MM.1S (cell line): Measurements from ENCODE around the gene FXR1.

Experiments
- DNase-seq: peaks from one replicate; pipeline ENCODE4 v3.0.0-alpha.2; 2015
- H2AFZ ChIP-seq: fragments of 300-600 bp; sonication (generic); 2 replicates; pipeline ENCODE4 v1.6.0; 2016; ENCODE audit warnings: antibody characterized with exemption, low read length
- H3F3A ChIP-seq: fragments of 300-600 bp; sonication (generic); 2 replicates; pipeline ENCODE4 v1.6.1; 2016; ENCODE audit warnings: mild to moderate bottlenecking, antibody characterized with exemption, low read length, moderate library complexity, mixed read lengths; ENCODE audit not compliant: insufficient read depth
- H3K27ac ChIP-seq: fragments of 300-600 bp; sonication (generic); 2 replicates; pipeline ENCODE4 v1.5.1; 2016; ENCODE audit warnings: mild to moderate bottlenecking, low read length
- H3K27me3 ChIP-seq: fragments of 300-600 bp; sonication (generic); replicated peaks from 2 replicates; pipeline ENCODE4 v1.6.0; 2016; ENCODE audit warnings: low read length; ENCODE audit not compliant: insufficient read depth
- H3K36me3 ChIP-seq: fragments of 300-600 bp; sonication (generic); replicated peaks from 2 replicates; pipeline ENCODE4 v1.6.1; 2016; ENCODE audit warnings: mild to moderate bottlenecking, low read length, mixed read lengths; ENCODE audit not compliant: insufficient read depth
- H3K4me1 ChIP-seq: fragments of 300-600 bp; sonication (generic); 2 replicates; pipeline ENCODE4 v1.6.1; 2016; ENCODE audit warnings: low read length, mixed read lengths
- H3K4me2 ChIP-seq: fragments of 300-600 bp; sonication (generic); 2 replicates; pipeline ENCODE4 v1.6.0; 2016; ENCODE audit warnings: low read depth, low read length
- H3K4me3 ChIP-seq: fragments of 300-600 bp; sonication (generic); 2 replicates; pipeline ENCODE4 v1.5.1; 2016; ENCODE audit warnings: low read length, mixed read lengths
- H3K79me2 ChIP-seq: fragments of 300-600 bp; sonication (generic); 2 replicates; pipeline ENCODE4 v1.6.1; 2016; ENCODE audit warnings: mixed run types, low read length, mixed read lengths
- H3K9ac ChIP-seq: fragments of 300-600 bp; sonication (generic); 2 replicates; pipeline ENCODE4 v1.6.1; 2016; ENCODE audit warnings: low read length, mixed read lengths
- H3K9me2 ChIP-seq: fragments of 300-600 bp; sonication (generic); replicated peaks from 2 replicates; pipeline ENCODE4 v1.6.1; 2016; ENCODE audit warnings: mild to moderate bottlenecking, low read length, mixed read lengths; ENCODE audit not compliant: insufficient read depth
- H3K9me3 ChIP-seq: fragments of 300-600 bp; sonication (generic); replicated peaks from 2 replicates; pipeline ENCODE4 v1.6.1; 2016; ENCODE audit warnings: mild to moderate bottlenecking, low read length, mixed read lengths; ENCODE audit not compliant: insufficient read depth
- H4K20me1 ChIP-seq: fragments of 300-600 bp; sonication (generic); 2 replicates; pipeline ENCODE4 v1.6.1; 2016; ENCODE audit warnings: mild to moderate bottlenecking, low read length, moderate library complexity, mixed read lengths; ENCODE audit not compliant: insufficient read depth
- EZH2 ChIP-seq: fragments of 300-600 bp; sonication (generic); optimal IDR thresholded peaks from 2 replicates; pipeline ENCODE3; 2017; ENCODE audit warnings: low read depth, mild to moderate bottlenecking, antibody characterized with exemption, low read length, mixed read lengths
- EZH2phosphoT487 ChIP-seq: fragments of 300-600 bp; sonication (generic); IDR thresholded peaks from 2 replicates; pipeline ENCODE4 v1.6.1; 2018; ENCODE audit warnings: antibody characterized with exemption, low read length
- TF ChIP-seq, protein P1 (sequence below): fragments of 300-600 bp; sonication (generic); IDR thresholded peaks from 2 replicates; pipeline ENCODE4 v1.5.1; 2016; ENCODE audit warnings: antibody characterized with exemption, low read length, mixed read lengths

FXR1 gene

DNA sequence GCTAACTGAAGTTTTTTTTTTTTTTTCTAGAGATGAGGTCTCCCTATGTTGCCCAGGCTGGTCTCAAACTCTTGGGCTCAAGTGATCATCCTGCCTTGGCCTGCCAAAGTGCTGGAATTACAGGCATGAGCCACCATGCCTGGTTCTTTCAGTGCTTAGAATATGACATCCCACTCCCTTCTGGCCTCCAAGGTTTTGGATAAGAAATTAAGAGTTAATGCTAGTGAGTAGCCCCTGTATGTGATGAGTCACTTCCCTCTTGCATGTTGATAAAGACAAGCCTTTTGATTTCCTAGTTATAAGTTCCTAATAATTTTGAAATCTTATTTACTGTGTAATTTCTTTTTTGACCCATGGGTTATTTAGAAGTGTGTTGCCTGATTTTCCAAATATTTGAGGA is 112.7 kb downstream of the FXR1 start:
- no peaks in the 10 kb centered on the region for H4K20me1 ChIP-seq
- no peak overlapping the region for H3K9ac ChIP-seq
- no peak for DNase-seq
- TF ChIP-seq, protein P1, sequence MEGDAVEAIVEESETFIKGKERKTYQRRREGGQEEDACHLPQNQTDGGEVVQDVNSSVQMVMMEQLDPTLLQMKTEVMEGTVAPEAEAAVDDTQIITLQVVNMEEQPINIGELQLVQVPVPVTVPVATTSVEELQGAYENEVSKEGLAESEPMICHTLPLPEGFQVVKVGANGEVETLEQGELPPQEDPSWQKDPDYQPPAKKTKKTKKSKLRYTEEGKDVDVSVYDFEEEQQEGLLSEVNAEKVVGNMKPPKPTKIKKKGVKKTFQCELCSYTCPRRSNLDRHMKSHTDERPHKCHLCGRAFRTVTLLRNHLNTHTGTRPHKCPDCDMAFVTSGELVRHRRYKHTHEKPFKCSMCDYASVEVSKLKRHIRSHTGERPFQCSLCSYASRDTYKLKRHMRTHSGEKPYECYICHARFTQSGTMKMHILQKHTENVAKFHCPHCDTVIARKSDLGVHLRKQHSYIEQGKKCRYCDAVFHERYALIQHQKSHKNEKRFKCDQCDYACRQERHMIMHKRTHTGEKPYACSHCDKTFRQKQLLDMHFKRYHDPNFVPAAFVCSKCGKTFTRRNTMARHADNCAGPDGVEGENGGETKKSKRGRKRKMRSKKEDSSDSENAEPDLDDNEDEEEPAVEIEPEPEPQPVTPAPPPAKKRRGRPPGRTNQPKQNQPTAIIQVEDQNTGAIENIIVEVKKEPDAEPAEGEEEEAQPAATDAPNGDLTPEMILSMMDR: no peak
- no peak for TF ChIP-seq EZH2
- no peak for TF ChIP-seq EZH2phosphoT487
- H2AFZ ChIP-seq: no peak overlapping the region
- no peaks in the 10 kb centered on the region for H3K9me2 ChIP-seq
- H3K9me3 ChIP-seq: no peaks in the 10 kb centered on the region
- H3K36me3 ChIP-seq: no peaks in the 10 kb centered on the region
- H3K79me2 ChIP-seq: no peaks in the 10 kb centered on the region
- no peak overlapping the region for H3K27ac ChIP-seq
- H3F3A ChIP-seq: no peaks in the 10 kb centered on the region
- H3K4me2 ChIP-seq: no peak overlapping the region
- H3K4me3 ChIP-seq: no peak overlapping the region
- no peaks in the 10 kb centered on the region for H3K4me1 ChIP-seq
- H3K27me3 ChIP-seq: no peaks in the 10 kb centered on the region

DNA sequence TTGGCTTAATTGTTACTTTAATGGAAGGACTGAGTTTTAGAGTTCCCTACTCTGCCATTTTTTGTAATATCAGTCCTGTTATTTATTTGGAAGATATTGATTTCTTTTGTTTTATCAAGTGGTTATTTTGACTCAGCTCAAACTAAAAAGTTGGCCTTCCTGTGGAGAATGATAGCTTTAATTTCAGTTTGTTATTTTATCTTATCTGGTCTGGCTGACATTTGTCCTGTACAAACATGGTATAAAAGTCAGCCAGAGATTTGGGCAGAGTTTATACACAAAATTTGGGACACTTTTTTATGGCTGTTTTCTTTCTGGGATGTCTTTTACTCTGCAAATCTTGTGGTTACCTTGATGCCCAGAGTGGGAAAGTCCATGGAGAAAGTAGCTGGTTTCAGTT is 118.5 kb downstream of the FXR1 start:
- DNase-seq: no peak
- no peak overlapping the region for H3K4me3 ChIP-seq
- H3K27ac ChIP-seq: no peak overlapping the region
- no peaks in the 10 kb centered on the region for H3K9me2 ChIP-seq
- no peak overlapping the region for H3K4me2 ChIP-seq
- no peaks in the 10 kb centered on the region for H4K20me1 ChIP-seq
- no peaks in the 10 kb centered on the region for H3F3A ChIP-seq
- H3K36me3 ChIP-seq: no peaks in the 10 kb centered on the region
- H3K9me3 ChIP-seq: no peaks in the 10 kb centered on the region
- TF ChIP-seq, protein P1: no peak
- TF ChIP-seq EZH2: no peak
- TF ChIP-seq EZH2phosphoT487: no peak
- no peak overlapping the region for H2AFZ ChIP-seq
- H3K79me2 ChIP-seq: no peaks in the 10 kb centered on the region
- no peaks in the 10 kb centered on the region for H3K27me3 ChIP-seq
- no peak overlapping the region for H3K9ac ChIP-seq
- H3K4me1 ChIP-seq: no peaks in the 10 kb centered on the region
